IMR-90 (cell line): ENCODE results near the gene UBQLN1.

ENCODE experiments used
- CEBPB ChIP-seq: IDR thresholded peaks from 2 replicates; pipeline ENCODE4 v1.6.1; 2012; ENCODE audit warnings: low read depth, low read length, improper control_type of control experiment
- CHD1 ChIP-seq: IDR thresholded peaks from 2 replicates; pipeline ENCODE4 v1.6.1; 2012; ENCODE audit warnings: low read depth, low read length, improper control_type of control experiment
- CTCF ChIP-seq: conservative IDR thresholded peaks from 2 replicates; pipeline ENCODE4 v1.5.1; 2012; ENCODE audit warnings: mild to moderate bottlenecking, low read depth, low read length, improper control_type of control experiment
- MAZ ChIP-seq: IDR thresholded peaks from 2 replicates; pipeline ENCODE4 v1.6.1; 2012; ENCODE audit warnings: low read depth, mild to moderate bottlenecking, low read length, improper control_type of control experiment, moderate library complexity, borderline replicate concordance
- MXI1 ChIP-seq: IDR thresholded peaks from 2 replicates; pipeline ENCODE4 v1.6.1; 2012; ENCODE audit warnings: low read depth, mild to moderate bottlenecking, low read length, moderate library complexity, borderline replicate concordance
- NFE2L2 ChIP-seq: fragments of 150-350 bp; IDR thresholded peaks from 2 replicates; pipeline ENCODE4 v1.6.1; 2016; ENCODE audit warnings: low read depth, mild to moderate bottlenecking, low read length
- POLR2A ChIP-seq: IDR thresholded peaks from 2 replicates; pipeline ENCODE4 v1.6.1; 2012; ENCODE audit warnings: mild to moderate bottlenecking, low read depth, low read length
- RAD21 ChIP-seq: IDR thresholded peaks from 2 replicates; pipeline ENCODE4 v1.6.1; 2012; ENCODE audit warnings: low read length, improper control_type of control experiment
- RFX5 ChIP-seq: IDR thresholded peaks from 2 replicates; pipeline ENCODE4 v1.8.0; 2012; ENCODE audit warnings: low read depth, mild to moderate bottlenecking, low read length, moderate library complexity

- no peak for TF ChIP-seq RAD21
- no peak for TF ChIP-seq CTCF
- TF ChIP-seq NFE2L2: no peak
- no peak for TF ChIP-seq CEBPB
- TF ChIP-seq POLR2A: no peak
- TF ChIP-seq RFX5: no peak
- no peak for TF ChIP-seq MXI1
- TF ChIP-seq MAZ: no peak
- no peak for TF ChIP-seq CHD1
These were observed 56.2 kb downstream of the UBQLN1 start for GRCh38 chr9:83651558-83651957.
